ENCODE measurements around the gene SLC17A4. TPM values are rescaled to one million over a fixed set of nuclear protein-coding genes. Genes with fewer than 3 reads are reported as not detected.
"Not testable (repeated sequence)": the region's sequence is repeated elsewhere in the genome, so short reads cannot be mapped to it uniquely, and the experiment has no call there.

Gene SLC17A4
- total RNA-seq, 2 experiments from 2014 or later = not detected

DNA sequence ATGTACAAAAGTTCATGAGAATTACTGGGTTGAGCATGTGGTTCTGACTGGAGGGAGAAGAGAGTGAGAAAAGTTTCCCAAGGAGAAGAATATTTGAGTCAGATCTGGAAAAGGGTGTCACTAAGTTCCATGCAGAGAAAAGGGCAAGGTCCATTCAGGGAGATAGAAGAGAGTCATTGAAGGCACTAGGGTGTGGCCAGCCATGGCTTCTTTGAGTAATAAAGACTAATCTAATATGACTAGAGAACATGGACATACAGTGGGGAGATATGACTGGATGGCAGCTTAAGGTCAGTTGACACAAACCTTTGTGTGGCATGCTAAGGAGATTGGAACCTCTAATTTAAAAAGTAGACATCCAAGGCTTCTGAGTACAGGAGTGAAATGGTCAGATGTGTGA, 10.7 kb upstream of the SLC17A4 start:
- no peak overlapping the region for H3K4me3 Mint-ChIP-seq
- peaks cover 3% of the 10 kb centered on the region for H3K27me3 Mint-ChIP-seq
- no peaks in the 10 kb centered on the region for H3K4me1 Mint-ChIP-seq
- DNase-seq = no peak
- no peak overlapping the region for H3K27ac Mint-ChIP-seq
- H3K9me3 Mint-ChIP-seq = no peaks in the 10 kb centered on the region
- no peaks in the 10 kb centered on the region for H3K36me3 Mint-ChIP-seq

DNA sequence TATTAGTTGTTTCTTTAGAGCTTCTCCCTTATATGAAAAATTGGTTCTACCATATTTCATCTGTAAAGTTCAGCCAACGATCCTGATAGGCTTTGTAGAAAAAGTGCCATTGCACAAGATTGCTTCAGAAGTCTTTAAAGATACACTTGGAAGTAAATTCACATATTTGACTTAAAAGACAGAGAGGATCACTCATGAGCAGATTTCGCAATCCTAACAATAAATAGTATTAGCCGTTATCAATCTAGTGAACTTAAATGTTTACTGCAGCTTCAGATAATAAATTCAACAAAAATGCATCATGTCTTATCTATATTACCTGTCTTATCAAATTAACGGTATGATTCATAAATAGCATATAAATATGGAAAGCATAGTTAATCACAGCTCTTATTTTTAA, 8.7 kb upstream of the SLC17A4 start:
- Mint-ChIP-seq H3K27ac (no peak overlapping the region), H3K27me3 (no peaks in the 10 kb centered on the region), H3K4me1 (no peaks in the 10 kb centered on the region), H3K9me3 (no peaks in the 10 kb centered on the region), H3K4me3 (no peak overlapping the region), H3K36me3 (no peaks in the 10 kb centered on the region)
- DNase-seq = no peak

DNA sequence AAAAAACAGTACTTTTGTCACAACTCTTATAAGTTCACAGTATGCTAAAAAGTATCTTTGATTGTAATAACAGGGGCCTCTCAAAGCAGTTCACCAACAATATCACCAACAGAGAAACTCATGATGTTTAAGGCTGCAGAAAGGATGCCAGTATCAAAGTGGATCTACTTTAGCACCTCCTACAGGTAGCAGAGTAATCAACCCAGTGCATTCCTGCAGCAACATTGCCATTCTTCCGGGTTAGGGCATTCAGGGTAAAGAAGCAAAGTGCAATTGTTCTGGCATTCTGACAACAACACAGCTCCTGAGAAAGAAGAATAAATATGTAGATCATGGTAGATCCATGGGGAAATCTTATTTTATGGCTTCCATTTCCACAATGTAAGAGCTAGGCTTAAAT, 7.6 kb upstream of the SLC17A4 start:
- Mint-ChIP-seq H3K36me3 (no peaks in the 10 kb centered on the region), H3K9me3 (no peaks in the 10 kb centered on the region), H3K4me3 (no peak overlapping the region), H3K4me1 (no peaks in the 10 kb centered on the region), H3K27ac (no peak overlapping the region), H3K27me3 (no peaks in the 10 kb centered on the region)
- no peak for DNase-seq

DNA sequence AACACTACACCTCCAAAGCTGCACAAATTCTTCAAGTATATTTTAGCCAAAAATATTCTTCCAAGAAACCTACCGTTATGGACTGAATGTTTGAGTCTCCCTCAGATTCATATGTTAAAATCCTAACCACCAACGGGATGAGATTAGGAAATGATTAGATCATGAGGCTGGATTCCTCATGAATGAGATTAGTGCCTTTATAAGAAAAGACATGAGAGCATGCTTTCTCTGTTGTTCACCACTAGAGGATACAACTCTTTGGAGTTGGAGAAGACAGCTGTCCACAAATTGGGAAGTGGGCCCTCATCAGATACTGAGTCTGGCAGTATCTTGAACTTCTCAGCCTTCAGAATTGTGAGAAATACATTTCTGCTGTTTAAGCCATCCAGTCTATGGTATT, 7.1 kb upstream of the SLC17A4 start:
- H3K4me3 Mint-ChIP-seq = no peak overlapping the region
- no peaks in the 10 kb centered on the region for H3K4me1 Mint-ChIP-seq
- no peaks in the 10 kb centered on the region for H3K27me3 Mint-ChIP-seq
- H3K27ac Mint-ChIP-seq = no peak overlapping the region
- no peak for DNase-seq
- H3K9me3 Mint-ChIP-seq = no peaks in the 10 kb centered on the region
- H3K36me3 Mint-ChIP-seq = no peaks in the 10 kb centered on the region

DNA sequence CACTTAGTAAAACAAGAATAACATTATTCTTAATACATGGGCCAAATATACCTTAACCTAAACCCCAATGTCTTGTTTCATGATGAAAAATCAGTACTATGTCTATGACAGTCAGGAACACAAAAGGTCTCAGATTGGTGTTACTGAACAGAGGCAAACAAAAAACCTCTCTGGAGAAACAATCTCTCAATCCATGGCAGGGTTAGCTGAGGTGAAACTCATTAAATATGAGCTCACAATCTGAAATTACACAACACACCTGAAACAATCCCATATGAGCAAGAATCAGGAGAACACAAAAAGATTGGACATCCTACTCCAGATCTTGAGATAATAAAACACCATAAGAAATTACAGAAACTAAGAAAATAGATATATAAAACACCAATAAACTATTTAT, 6.5 kb upstream of the SLC17A4 start:
- Mint-ChIP-seq H3K27me3 (no peaks in the 10 kb centered on the region), H3K9me3 (no peaks in the 10 kb centered on the region), H3K4me3 (no peak overlapping the region), H3K27ac (no peak overlapping the region), H3K36me3 (no peaks in the 10 kb centered on the region), H3K4me1 (no peaks in the 10 kb centered on the region)
- DNase-seq = no peak

DNA sequence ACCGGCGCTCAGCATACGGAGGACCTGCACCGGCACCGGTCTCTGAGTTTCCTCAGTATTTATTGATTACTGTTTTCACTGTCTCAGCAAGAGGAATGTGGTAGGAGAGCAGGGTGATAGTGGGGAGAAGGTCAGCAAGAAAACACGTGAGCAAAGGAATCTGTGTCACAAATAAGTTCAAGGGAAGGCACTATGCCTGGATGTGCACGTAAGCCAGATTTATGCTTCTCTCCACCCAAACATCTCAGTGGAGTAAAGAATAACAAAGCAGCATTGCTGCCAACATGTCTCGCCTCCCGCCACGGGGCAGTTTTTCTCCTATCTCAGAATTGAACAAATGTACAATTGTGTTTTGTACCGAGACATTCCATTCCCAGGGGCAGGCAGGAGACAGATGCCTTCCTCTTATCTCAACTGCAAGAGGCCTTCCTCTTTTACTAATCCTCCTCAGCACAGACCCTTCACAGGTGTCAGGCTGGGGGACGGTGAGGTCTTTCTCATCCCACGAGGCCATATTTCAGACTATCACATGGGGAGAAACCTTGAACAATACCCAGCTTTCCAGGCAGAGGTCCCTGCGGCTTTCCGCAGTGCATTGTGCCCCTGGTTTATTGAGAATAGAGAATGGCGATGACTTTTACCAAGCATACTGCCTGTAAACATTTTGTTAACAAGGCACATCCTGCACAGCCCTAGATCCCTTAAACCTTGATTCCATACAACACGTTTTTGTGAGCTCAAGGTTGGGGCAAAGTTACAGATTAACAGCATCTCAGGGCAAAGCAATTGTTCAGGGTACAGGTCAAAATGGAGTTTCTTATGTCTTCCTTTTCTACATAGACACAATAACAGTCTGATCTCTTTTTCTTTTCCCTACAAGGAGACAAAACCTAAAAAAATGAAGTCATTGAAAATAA, 5.7 kb upstream of the SLC17A4 start:
- not testable (repeated sequence) for H3K36me3 Mint-ChIP-seq, H3K4me1 Mint-ChIP-seq, H3K9me3 Mint-ChIP-seq, H3K27me3 Mint-ChIP-seq, H3K4me3 Mint-ChIP-seq, DNase-seq, H3K27ac Mint-ChIP-seq

DNA sequence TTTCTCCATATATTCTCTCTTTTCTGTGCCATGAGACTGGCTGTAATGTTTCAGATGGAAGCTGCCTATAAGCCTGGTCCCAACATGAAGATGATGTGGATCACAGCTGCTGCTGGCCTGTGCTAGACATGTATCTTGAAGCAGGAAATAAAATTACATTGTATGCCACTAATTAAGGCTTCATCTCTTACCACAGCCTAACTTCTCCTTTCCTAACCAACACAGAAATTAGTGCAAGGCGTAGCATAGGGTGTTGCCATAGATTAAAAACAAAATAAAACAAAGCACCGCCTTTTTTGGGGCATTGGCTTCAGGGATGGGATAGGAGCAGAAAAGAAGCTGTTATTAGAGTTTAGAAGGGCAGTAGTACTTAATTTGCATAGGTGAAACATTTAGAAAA, 4.7 kb upstream of the SLC17A4 start:
- no peaks in the 10 kb centered on the region for H3K4me1 Mint-ChIP-seq
- no peaks in the 10 kb centered on the region for H3K9me3 Mint-ChIP-seq
- H3K4me3 Mint-ChIP-seq = no peak overlapping the region
- no peak for DNase-seq
- no peaks in the 10 kb centered on the region for H3K27me3 Mint-ChIP-seq
- H3K36me3 Mint-ChIP-seq = no peaks in the 10 kb centered on the region
- H3K27ac Mint-ChIP-seq = no peak overlapping the region

DNA sequence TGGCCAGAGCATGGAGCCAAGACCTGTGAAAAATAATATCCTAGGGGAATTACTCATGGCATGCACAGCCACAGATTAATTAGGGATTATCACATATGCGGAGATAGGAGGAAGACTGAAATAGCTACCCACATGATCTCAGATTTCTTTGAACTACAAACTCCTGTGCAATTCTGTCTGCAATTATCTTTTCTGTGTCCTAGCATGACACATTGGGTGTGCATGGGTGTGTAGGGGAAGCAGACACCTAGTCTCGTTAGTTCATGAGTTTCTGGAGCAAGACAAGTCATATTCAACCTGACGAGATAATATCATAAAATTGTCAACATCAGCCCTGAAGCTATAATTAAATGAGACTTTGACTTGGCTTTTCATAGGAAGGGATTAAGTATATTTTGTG, 3.6 kb upstream of the SLC17A4 start:
- H3K9me3 Mint-ChIP-seq = no peaks in the 10 kb centered on the region
- no peaks in the 10 kb centered on the region for H3K4me1 Mint-ChIP-seq
- H3K4me3 Mint-ChIP-seq = no peak overlapping the region
- no peak for DNase-seq
- H3K27ac Mint-ChIP-seq = no peak overlapping the region
- no peaks in the 10 kb centered on the region for H3K27me3 Mint-ChIP-seq
- H3K36me3 Mint-ChIP-seq = no peaks in the 10 kb centered on the region

DNA sequence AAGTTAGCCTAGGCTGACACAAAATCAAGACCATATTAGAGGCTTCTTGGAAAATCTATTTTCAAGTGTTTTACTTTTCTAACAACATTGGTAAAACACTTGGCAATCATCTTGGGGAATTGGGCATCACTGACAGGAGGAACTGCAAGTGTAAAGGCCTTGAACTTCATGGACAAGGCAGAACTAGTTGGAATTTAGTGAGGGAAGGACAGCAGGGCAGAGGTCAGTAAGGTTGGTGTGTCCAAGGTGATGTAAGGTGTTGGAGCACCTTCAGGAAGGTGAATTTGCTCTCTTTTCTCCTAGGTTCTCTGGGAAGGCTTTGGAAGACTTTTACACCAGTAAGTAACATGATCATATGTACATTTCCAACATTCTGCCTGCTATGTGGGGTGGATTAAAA, 1.5 kb upstream of the SLC17A4 start:
- DNase-seq = no peak
- Mint-ChIP-seq H3K27me3 (peaks cover 3% of the 10 kb centered on the region), H3K36me3 (no peaks in the 10 kb centered on the region), H3K9me3 (no peaks in the 10 kb centered on the region), H3K4me1 (no peaks in the 10 kb centered on the region), H3K27ac (no peak overlapping the region), H3K4me3 (no peak overlapping the region)

DNA sequence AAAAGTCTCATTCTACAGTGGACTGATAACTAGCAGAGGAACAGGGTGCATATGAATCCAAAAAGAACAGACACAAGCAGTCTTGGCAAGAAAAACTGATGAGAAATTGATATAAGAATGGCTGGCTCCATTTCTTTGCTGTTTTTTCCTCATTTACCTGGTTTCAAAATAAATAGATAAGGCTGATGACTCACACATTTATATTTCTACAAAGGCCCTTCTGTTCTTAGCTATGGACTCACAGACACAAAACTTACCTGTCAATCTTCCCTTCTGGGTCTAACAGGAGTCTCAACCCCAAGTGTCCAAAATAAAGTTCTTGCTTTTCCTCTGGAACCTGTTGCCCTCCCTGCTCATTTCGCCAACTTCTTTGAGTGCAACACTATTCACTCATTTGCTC, 941 bp downstream of the SLC17A4 start:
- no peaks in the 10 kb centered on the region for H3K4me1 Mint-ChIP-seq
- no peaks in the 10 kb centered on the region for H3K9me3 Mint-ChIP-seq
- peaks cover 8% of the 10 kb centered on the region for H3K27me3 Mint-ChIP-seq
- no peak overlapping the region for H3K4me3 Mint-ChIP-seq
- no peaks in the 10 kb centered on the region for H3K36me3 Mint-ChIP-seq
- no peak overlapping the region for H3K27ac Mint-ChIP-seq
- DNase-seq = no peak

DNA sequence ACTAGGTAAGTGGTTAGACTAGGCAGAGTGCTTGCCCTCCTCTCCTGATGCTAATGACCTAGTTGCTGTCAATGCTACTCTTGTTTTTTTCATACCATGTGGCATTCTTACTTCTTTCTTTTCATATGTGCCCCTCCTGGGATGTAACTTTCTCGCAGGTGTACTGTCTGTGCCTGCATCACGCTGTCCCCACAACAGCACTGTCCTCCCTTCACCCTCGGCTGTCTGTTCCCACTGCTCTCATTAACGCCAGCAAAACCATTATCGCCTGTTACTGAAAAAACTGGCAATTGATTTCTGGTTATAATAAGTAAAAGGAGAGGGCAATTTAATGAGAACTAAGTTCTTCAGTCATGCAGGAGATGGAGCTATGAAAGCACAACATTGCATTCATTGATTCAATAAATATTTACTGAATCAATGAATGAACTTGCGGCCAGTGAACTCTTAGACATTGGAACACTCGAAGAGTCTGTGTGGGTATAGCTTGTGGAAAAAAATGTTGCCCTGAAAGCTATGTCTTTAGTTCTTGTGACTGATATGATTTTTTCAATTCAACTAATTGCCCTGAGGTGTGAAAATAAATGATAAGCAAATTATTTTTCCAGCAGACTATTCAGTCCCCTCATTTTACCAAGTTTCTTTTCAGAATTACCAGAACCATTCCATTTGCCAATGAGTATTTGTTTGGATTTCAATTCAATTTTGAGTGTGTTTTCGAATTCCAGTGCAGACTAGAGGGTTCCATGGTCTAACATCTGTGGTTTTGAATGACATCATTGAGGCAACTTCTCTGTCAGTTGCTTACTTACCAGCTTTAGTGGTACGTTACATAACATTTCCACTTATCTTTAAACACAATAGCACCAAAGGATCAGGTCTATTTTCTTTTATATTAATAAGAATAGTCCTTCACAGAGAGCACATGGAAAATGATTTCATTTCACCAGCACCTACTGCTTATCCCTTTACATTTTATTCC, 2.1 kb downstream of the SLC17A4 start:
- H3K4me1 Mint-ChIP-seq = no peaks in the 10 kb centered on the region
- H3K36me3 Mint-ChIP-seq = no peaks in the 10 kb centered on the region
- no peak overlapping the region for H3K4me3 Mint-ChIP-seq
- H3K9me3 Mint-ChIP-seq = no peaks in the 10 kb centered on the region
- no peak for DNase-seq
- H3K27me3 Mint-ChIP-seq = peaks cover 8% of the 10 kb centered on the region
- H3K27ac Mint-ChIP-seq = no peak overlapping the region

DNA sequence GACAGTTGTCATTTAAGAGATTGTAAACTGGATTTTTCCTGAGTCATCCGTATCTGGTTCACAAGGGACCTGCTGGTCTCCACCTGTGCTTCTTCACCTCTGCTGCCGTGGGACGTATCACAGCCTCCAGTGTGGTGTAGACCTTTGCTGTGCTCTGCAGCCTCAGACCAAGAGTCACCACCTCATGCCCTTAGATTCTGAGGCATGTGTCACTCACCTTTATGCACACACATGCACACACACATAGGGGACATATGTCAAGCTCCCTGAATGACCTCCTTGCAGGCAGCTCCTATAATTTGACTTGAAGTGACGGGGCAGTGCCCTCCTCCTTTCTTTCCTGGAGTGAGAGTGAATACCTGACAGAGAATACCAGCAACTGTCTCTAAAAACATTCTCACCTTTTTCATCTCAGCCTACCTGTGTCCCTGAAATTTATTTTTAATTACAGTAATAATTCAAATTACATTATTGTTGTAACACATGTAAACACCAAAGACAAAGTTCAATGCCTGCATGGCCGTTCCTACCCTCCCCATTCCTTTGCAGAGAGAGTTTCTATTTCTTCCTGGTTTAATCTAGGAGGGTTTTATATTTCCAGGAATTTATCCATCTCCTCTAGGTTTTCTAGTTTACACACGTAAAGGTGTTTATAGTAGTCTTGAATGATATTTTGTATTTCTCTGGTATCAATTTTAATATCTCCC, 3.5 kb downstream of the SLC17A4 start:
- Mint-ChIP-seq H3K27me3 (peaks cover 15% of the 10 kb centered on the region), H3K4me1 (no peaks in the 10 kb centered on the region), H3K9me3 (no peaks in the 10 kb centered on the region), H3K4me3 (no peak overlapping the region), H3K27ac (no peak overlapping the region), H3K36me3 (no peaks in the 10 kb centered on the region)
- no peak for DNase-seq

DNA sequence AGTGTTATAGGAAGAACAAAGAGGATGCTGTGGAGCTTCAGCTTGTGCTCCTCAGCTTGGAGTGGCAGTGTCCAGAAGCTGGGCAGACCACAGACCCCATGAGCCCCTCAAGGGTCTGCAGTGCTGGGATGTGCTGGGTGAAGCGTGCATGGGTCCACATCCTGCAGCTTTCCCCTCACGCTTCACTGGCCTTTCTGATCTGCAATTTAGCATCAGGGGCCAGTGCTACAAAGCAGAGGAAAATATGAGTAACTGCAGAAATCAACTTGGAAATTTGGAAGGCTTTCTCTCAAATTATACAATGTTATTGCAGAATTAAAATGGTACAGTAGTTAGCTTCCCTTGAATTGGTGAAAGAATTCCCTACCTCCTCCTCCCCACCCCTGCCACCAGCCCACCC, 10.1 kb downstream of the SLC17A4 start:
- H3K27ac Mint-ChIP-seq = no peak overlapping the region
- H3K4me3 Mint-ChIP-seq = no peak overlapping the region
- H3K36me3 Mint-ChIP-seq = no peaks in the 10 kb centered on the region
- no peak for DNase-seq
- H3K9me3 Mint-ChIP-seq = no peaks in the 10 kb centered on the region
- no peaks in the 10 kb centered on the region for H3K4me1 Mint-ChIP-seq
- H3K27me3 Mint-ChIP-seq = peaks cover 21% of the 10 kb centered on the region

DNA sequence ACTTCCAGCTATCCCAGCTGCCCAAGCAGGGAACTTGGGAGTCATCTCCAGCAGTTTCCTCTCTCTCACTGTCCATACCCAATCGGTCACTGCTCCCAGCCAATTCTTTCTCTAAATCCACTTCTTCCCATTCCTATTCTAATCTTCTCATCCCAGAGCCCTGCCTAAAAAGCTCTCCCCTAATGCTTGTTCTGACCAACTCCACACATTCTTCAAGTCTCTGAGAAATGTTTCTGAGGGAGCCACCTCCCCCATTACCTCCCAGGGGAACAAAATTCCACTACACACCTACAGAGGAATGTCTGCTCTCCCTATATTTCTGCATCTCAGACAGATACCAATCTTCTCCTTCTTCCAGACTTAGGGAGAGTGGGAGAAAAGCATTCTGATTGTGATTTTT, 14.0 kb downstream of the SLC17A4 start:
- no peak for DNase-seq
- no peak overlapping the region for H3K27ac Mint-ChIP-seq
- no peaks in the 10 kb centered on the region for H3K9me3 Mint-ChIP-seq
- no peaks in the 10 kb centered on the region for H3K4me1 Mint-ChIP-seq
- H3K36me3 Mint-ChIP-seq = no peaks in the 10 kb centered on the region
- H3K27me3 Mint-ChIP-seq = peaks cover 18% of the 10 kb centered on the region
- no peak overlapping the region for H3K4me3 Mint-ChIP-seq

DNA sequence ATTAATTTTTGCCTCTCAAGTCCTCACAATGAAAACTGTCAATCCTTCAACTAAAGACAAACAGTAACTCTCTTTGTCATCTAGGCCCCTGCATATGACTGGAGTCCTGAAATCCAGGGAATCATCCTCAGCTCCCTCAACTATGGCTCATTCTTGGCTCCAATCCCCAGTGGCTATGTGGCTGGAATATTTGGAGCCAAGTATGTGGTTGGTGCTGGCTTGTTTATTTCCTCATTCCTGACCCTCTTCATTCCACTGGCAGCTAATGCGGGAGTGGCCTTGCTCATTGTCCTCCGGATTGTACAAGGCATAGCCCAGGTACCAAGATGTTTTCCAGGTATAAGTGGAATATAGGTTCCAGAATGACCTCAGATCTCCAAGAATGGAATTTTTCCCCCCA, 15.4 kb downstream of the SLC17A4 start:
- peaks cover 26% of the 10 kb centered on the region for H3K27me3 Mint-ChIP-seq
- H3K36me3 Mint-ChIP-seq = no peaks in the 10 kb centered on the region
- no peak overlapping the region for H3K27ac Mint-ChIP-seq
- H3K9me3 Mint-ChIP-seq = no peaks in the 10 kb centered on the region
- H3K4me3 Mint-ChIP-seq = no peak overlapping the region
- no peaks in the 10 kb centered on the region for H3K4me1 Mint-ChIP-seq
- DNase-seq = no peak

Measured in activated naive CD8-positive, alpha-beta T cell treated with anti-CD3 and anti-CD28 coated beads for 36 hours (primary cell).